HG03066 (cell line): ENCODE data around the gene PSENEN.
"Not testable (repeated sequence)": the region's sequence is repeated elsewhere in the genome, so short reads cannot be mapped to it uniquely, and the experiment has no call there.

Experiments
- ATAC-seq: cut with Tn5 transposase; IDR thresholded peaks from one replicate; pipeline ENCODE4 v1.9.1; 2021; ENCODE audit warnings: low read depth; ENCODE audit not compliant: unreplicated experiment

The PSENEN gene

DNA sequence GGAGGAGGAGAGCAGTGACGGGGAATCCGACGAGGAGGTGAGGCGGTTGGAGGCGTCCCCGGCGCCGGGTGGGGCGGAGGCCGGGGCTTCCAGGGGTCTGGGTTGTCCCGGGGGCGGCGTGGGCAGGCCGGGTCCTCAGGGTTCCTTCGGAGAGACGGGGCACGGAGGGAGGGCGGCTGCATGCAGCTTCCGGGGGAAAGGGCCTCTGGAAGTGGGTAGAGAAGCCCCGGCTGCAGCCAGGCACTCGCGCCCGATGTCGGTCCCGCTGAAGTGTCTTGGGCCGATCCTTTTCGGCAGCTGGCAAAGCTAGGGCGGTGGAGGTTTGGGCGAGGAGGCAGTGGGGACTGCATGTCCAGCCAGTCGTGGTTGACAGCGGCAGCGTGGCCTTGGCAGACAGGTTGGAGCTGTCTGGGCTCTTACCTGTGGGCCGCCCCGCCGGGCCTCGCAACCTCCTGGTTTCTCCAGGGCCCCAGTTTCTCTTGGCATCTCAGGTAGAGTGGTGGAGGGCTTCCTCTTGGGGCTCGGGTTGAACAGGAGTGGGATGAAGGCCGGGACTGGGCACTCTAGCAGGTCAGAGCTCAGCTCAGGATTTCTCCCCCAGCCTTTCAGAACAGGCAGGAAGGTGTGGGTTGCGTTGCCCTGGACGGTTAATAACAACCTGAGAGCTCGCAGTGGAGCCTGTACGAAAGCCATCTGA is 27.0 kb upstream of the PSENEN start:
- no peak for ATAC-seq

DNA sequence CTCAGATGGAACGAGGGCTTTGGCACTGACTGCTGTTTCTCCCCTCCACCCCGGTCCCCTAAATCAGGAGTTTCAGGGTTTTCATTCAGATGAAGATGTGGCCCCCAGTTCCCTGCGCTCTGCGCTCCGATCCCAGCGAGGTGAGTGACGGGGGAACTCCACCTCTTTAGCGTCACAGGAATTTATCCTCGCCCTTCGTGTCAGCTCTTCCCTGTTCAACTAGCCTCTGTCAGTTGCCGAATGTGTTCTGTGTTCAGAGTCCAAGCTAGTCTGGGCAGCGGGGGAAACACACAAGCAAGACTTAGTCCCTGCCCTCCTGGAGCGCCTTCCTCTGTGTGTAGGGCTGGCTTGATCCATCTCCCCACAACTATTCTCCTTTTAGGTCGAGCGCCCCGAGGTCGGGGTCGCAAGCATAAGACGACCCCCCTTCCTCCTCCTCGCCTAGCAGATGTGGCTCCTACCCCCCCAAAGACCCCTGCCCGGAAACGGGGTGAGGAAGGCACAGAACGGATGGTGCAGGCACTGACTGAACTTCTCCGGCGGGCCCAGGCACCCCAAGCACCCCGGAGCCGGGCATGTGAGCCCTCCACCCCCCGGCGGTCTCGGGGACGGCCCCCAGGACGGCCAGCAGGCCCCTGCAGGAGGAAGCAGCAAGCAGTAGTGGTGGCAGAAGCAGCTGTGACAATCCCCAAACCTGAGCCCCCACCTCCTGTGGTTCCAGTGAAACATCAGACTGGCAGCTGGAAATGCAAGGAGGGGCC is 25.9 kb upstream of the PSENEN start:
- ATAC-seq: no peak

DNA sequence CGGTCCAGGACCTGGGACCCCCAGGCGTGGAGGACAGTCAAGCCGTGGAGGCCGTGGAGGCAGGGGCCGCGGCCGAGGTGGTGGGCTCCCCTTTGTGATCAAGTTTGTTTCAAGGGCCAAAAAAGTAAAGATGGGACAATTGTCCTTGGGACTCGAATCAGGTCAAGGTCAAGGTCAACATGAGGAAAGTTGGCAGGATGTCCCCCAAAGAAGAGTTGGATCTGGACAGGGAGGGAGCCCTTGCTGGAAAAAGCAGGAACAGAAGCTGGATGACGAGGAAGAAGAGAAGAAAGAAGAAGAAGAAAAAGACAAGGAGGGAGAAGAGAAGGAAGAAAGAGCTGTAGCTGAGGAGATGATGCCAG is 25.3 kb upstream of the PSENEN start:
- ATAC-seq: no peak

- ATAC-seq: no peak
Observed at GRCh38 chr19:35720648-35721047, 24.8 kb upstream of the PSENEN start.

DNA sequence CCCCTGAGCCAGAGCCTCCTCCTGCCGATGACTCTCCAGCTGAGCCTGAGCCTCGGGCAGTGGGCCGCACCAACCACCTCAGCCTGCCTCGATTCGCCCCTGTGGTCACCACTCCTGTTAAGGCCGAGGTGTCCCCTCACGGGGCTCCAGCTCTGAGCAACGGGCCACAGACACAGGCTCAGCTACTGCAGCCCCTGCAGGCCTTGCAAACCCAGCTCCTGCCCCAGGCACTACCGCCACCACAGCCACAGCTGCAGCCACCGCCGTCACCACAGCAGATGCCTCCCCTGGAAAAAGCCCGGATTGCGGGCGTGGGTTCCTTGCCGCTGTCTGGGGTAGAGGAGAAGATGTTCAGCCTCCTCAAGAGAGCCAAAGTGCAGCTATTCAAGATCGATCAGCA is 24.1 kb upstream of the PSENEN start:
- ATAC-seq: no peak

GRCh38 chr19:35722461-35722860 is 23.0 kb upstream of the PSENEN start:
- no peak for ATAC-seq

GRCh38 chr19:35722897-35723296 is 22.6 kb upstream of the PSENEN start:
- no peak for ATAC-seq

GRCh38 chr19:35723671-35724070 is 21.8 kb upstream of the PSENEN start:
- no peak for ATAC-seq

DNA sequence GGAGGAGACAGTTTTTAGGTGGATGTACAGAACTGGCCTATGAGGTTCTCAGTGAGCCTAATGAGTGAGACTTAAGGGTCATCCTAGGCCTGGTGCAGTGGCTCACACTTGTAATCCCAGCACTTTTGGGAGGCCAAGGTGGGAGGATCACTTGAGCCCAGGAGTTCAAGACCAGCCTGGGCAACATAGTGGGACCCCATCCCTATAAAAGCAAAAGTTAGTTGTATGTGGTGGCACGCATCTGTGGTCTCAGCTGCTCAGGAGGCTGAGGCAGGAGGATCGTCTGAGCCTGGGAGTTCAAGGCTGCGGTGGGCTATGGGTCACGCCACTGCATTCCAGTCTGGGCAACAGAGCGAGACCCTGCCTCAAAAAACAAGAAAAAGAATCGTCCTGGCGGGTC is 21.3 kb upstream of the PSENEN start:
- ATAC-seq: not testable (repeated sequence)

GRCh38 chr19:35724560-35724959 is 20.9 kb upstream of the PSENEN start:
- ATAC-seq: no peak

GRCh38 chr19:35725216-35725861 is 20.1 kb upstream of the PSENEN start:
- ATAC-seq: no peak

DNA sequence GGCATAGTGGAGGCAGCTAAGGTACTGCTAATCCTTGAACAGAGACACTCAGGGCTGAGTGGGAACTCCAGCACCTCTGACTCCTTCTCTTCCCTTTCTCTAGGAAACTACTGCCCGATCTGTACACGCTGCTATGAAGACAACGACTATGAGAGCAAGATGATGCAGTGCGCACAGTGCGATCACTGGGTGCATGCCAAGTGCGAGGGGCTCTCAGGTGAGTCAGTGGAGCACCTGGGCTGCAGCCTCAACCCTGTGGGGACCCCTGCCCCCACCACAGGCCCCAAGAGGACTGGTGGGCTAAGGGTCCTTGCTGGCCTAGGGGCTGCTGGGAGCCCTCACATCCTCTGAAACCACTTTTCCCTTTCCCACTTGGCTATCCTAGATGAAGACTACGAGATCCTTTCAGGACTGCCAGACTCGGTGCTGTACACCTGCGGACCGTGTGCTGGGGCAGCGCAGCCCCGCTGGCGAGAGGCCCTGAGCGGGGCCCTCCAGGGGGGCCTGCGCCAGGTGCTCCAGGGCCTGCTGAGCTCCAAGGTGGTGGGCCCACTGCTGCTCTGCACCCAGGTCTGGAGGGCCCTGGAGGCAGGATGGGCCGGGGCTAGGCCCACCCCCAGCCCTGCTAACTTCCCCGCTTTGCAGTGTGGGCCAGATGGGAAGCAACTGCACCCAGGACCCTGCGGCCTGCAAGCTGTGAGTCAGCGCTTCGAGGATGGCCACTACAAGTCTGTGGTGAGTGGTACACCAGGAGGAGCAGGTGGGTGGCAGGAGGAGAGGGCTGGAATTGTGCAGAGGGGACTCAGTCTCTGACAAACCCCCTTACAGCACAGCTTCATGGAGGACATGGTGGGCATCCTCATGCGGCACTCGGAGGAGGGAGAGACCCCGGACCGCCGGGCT is 18.1 kb upstream of the PSENEN start:
- no peak for ATAC-seq

- no peak for ATAC-seq
Observed at GRCh38 chr19:35727956-35728706, 17.3 kb upstream of the PSENEN start.

GRCh38 chr19:35729021-35729420 is 16.4 kb upstream of the PSENEN start:
- no peak for ATAC-seq

GRCh38 chr19:35729763-35730162 is 15.7 kb upstream of the PSENEN start:
- no peak for ATAC-seq

GRCh38 chr19:35730326-35730725 is 15.1 kb upstream of the PSENEN start:
- ATAC-seq: no peak

- no peak for ATAC-seq
Observed at GRCh38 chr19:35731353-35731752, 14.1 kb upstream of the PSENEN start.

DNA sequence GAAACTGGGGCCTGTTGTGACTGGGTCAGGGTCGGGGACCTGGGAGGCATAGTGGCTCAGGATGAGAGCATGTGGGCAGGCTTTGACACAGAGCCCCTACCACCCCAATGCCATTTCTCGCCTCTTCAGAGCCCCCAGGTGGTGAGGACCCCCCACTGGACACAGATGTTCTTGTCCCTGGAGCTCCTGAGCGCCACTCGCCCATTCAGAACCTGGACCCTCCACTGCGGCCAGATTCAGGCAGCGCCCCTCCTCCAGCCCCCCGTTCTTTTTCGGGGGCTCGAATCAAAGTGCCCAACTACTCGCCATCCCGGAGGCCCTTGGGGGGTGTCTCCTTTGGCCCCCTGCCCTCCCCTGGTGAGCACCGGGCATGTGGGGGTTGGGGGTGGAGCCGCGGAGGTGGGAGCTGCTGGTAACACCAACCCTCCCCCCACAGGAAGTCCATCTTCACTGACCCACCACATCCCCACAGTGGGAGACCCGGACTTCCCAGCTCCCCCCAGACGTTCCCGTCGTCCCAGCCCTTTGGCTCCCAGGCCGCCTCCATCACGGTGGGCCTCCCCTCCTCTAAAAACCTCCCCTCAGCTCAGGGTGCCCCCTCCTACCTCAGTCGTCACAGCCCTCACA is 13.6 kb upstream of the PSENEN start:
- ATAC-seq: no peak

- ATAC-seq: no peak
Observed at GRCh38 chr19:35732540-35733179, 12.8 kb upstream of the PSENEN start.
